ENCODE data around the gene KNOP1.

DNA sequence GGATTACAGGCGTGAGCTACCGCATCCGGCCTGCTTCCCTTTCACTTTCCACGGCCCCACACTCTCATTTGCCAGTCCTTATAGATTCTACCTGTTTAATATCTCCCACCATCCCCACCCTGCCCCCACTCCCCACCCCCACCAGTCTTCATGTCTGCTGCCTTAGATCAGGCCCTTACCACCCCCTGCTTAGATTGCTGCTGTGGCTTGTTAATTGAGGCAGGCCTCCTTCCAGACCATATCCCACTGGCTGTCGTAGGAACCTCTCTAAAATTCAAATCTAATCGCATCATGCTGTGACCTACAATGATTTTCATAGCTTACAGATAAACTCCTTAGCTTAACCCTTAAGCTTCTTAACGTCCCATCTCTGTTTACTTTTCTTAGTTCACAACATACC lies 5.0 kb upstream of the KNOP1 start:
- no peak for TF ChIP-seq CTCF (IDR thresholded peaks at IDR 0.05)
- TF ChIP-seq POLR2A (IDR thresholded peaks at IDR 0.05), result no peak
- no peak for TF ChIP-seq EP300 (IDR thresholded peaks at IDR 0.05)

All from tibial nerve (tissue), 4 donors.